GM19397 (cell line): Measurements from ENCODE around the gene GNA12.
"Not testable (repeated sequence)": the region's sequence is repeated elsewhere in the genome, so short reads cannot be mapped to it uniquely, and the experiment has no call there.

ENCODE experiments used
- ATAC-seq: cut with Tn5 transposase; IDR thresholded peaks from one replicate; pipeline ENCODE4 v1.9.1; 2021; ENCODE audit warnings: mild to moderate bottlenecking, moderate library complexity; ENCODE audit not compliant: unreplicated experiment

GNA12 gene

DNA sequence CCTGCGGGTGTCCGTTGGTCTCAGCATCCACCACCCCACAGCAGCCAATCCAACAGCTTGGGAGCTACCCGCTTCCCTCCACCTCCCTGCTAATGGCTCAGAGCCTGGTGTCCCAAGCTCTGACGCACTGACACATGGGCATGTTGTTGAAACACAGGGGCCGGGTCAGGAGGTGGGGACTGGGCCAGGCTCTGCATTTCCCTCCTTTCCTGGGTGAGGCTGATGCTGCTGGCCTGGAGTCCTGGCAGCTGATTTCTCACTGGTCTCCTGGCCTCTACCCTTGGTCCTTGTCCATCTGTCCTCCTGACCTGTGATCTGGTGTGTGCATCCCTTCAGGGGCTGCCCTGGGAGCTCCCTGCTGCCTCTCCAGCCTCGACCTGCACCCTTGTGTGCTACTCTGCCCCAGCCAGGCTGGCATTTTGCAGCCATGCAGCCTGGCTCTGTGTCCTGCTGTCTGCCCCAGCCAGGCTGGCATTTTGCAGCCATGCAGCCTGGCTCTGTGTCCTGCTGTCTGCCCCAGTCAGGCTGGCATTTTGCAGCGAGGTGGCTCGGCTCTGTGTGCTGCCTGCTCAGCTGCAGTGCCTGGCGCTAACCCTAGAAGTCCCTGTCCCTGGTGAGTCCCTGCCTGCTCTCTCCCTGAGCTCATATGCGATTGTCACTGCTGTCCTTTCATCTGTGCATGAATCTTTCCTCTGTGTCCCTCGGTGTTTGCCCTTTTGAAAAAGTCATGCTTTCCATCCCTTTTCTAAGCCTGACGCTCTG, 142.1 kb downstream of the GNA12 start:
- ATAC-seq, result no peak

DNA sequence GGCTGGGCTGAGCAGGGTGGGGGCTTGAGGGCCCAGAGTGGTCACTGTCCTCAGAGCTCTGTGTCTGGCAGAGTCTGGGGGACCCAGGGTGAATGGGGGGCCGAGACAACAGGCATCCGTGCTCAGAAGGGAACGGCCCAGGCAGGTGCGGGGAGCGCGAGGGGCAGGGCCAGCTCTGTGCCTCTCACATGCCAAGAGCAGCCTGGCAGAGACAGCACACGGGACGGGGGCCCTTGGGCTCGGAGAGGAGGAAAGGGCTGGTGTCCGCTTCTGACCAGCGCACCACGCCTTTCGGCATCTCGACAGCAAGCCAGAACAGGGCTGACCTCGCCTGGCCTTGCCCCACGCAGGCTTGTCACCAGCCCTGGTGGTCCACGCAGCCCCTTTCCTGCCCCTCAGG, 142.7 kb downstream of the GNA12 start:
- no peak for ATAC-seq

- no peak for ATAC-seq
These were observed 143.8 kb downstream of the GNA12 start for GRCh38 chr7:2700141-2700850.

DNA sequence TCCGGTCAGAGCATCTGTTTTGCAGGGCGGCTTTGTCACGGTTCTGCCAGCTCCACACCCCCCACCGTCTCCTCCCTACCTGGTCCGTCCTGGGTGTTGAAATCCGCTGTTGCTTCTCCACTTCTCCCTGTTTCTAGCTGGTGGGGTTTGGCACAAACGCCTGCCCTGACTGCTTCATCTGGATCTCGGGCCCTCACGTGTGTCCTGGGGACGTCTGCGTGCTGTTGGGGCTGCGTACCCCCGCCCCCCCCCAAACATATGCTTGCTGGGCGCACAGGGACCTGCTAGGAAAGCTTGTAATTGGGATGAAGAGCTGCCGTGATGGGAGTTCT, 144.9 kb downstream of the GNA12 start:
- ATAC-seq, result no peak

GRCh38 chr7:2698581-2699288, 145.4 kb downstream of the GNA12 start:
- ATAC-seq, result peak; percentile 92

GRCh38 chr7:2694122-2694436, 150.0 kb downstream of the GNA12 start:
- ATAC-seq, result not testable (repeated sequence)

DNA sequence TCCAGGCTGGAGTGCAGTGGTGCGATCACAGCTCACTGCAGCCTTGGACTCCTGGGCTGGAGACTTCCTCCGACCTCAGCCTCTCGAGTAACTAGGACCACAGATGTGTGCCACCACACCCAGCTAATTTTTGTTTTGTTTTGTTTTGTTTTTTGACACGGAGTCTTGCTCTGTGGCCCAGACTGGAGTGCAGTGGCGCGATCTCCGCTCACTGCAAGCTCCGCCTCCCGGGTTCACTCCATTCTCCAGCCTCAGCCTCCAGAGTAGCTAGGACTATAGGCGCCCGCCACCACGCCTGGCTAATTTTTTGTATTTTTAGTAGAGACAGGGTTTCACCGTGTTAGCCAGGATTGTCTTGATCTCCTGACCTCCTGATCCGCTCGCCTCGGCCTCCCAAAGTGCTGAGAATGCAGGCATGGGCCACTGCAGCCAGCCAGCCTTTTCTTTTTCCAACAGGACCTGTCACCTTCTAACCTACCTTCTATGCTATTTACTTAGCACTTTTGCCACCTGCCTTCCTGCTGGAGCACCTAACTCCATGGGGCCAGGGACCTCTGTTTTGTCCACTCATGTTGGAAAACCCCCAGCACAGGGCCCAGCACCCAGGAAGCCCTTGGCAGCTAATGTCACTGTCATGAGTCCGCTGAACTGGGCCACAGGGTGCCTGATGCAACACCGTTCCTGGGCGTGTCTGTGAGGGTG, 150.5 kb downstream of the GNA12 start:
- not testable (repeated sequence) for ATAC-seq

DNA sequence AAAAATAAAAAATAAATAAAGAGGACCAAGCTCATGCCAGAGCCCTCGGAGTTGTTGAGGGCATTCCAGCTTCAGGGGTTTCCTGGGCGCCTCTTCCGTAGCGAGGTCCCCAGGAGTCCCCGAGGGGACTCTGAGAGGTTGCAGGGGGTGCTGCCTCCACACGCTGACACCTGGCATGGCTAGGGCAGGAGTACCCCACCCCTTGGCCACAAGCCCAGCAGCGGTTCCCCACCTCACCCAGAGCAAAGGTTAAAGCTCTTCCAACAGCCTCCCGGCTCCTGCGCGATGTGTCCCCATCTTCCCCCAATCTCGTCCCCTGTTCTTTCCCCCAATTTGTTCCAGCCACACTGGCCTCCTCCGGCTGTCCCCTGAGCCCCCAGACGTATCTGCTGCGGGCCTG, 151.6 kb downstream of the GNA12 start:
- no peak for ATAC-seq

- not testable (repeated sequence) for ATAC-seq
These were observed 152.1 kb downstream of the GNA12 start for GRCh38 chr7:2691932-2692439.

- no peak for ATAC-seq
These were observed 152.9 kb downstream of the GNA12 start for GRCh38 chr7:2691011-2691707.

DNA sequence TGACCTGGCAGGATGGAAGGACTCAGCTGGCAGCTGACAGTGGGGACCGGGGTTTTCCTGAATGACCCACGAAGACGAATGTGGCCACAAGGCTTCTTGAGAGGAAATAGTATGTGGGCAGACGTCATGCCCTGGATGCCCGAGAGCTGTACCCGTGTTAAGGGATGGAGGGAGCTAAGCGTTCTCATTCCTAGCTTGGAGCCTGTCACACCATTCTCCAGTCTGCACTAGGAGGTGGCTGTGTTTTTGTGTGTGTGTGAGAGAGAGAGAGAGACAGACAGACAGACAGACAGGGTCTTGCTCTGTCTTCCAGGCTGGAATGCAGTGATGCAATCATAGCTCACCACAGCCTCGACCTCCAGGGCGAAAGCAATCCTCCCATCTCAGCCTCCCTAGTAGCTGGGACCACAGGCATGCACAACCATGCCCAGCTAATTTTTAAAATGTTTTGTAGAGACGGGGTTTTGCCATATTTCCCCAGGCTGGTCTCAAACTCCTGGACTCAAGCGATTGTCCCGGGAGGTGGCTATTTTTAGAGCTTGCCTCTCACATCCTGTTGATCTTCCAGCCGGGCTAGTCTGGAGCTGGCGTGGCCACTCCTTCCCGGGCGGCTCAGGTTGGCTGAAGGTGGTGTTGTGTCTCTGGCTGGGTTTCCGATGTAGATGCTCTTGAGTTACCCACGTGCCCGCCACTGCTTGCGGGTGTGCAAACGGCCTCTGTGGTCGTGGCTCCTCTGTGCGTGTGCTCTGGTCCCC, 154.0 kb downstream of the GNA12 start:
- no peak for ATAC-seq

DNA sequence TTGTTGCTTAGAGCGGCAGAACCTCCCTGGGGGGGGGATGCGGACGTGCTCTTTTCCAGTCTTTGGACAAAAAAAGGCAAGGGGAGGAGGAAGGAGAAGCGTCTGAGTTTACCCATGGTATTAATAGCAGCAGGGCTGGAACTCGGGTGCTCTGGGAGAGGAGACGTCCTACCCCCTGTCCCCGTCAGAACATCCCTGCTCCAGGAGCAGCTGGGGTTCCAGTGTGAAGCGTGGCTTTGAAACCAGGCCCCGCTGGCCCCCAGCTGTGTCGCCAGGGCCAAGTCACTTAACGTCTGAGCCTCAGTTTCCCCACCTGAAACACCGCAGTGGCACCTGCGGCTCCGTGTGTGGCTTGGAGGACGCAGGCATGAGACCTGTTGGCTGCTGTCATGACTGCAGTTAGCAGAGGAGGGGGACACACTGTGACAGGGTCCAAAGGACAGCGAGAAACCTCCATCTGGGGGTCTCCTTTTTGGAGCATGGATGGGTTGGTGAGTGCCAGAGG, 154.7 kb downstream of the GNA12 start:
- ATAC-seq, result no peak

DNA sequence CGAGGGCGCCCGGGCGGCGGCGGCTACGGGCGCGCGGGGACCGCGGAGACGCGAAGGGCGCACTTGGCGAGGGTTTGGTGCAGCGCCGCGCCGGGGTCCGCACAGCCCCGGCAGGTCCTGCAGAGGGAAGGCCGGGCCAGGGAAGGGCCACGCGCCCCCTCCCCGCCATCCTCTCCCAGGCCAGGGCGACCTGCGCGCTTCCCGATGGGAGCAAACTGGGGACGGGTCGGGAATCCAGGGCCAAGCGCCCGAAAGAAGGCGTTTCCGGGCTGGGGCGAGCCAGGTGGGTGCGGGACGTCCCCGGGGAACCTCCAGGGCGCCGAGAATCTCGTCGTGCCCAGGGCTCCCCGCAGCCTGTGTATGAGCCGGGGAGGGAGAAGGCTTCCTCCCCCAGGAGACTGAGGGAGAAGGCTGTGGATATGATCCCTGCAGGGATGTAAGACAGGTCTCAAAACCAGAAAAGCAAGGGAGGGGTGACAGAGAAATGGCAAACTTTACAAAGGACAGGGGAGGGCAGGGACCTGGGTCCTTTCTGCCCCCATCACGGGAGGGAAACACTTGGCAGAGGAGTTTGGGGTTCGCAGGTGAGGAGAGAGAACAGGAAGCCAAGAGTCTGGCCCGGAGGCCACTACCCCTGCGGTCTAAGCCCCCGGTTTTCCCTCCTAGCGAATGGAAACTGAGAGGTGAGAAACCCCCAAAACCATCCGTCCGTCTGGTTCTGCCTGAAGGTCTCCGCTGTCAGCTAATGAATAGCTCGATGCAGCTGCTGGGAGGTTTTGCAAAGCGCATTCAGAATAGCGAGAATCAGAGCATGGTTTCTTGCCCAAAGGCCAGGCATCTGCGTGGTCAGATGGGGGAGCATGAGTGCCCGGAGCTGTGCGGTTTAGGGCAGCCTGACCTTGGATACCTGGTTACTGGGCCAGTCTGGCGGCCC, 155.4 kb downstream of the GNA12 start:
- peak; percentile 69 for ATAC-seq

- ATAC-seq, result no peak
These were observed 156.2 kb downstream of the GNA12 start, which contains the start of gene AMZ1 for GRCh38 chr7:2687881-2688318. TSS of gene AMZ1 (plus strand) at chr7:2688202. CDS start at chr7:2700452, 12,250 bp downstream.

DNA sequence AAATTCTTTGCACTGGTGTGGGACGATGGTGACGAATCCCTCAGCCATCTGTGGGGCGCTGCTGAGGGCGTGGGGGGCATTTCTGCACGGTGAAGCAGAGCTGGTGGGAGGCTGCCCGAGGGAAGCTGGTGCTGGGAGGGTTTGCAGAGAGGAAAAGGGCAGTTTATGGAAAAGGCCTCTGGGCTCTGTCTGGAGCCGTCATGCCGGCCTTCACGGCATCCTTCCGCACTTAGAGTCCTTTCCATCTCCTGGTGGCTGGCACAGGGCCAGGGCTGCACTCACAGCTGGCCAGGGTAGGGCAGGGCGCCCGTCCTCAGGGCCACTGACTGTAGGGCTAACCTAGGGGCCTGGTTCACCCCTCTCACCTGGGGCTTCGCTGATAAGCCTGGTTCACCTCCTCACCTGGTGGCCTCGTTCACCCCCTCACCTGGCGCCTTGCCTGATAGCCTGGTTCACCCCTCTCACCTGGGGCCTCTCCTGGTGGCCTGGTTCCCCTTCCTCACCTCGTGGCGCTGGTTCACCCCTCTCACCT, 156.7 kb downstream of the GNA12 start:
- no peak for ATAC-seq

DNA sequence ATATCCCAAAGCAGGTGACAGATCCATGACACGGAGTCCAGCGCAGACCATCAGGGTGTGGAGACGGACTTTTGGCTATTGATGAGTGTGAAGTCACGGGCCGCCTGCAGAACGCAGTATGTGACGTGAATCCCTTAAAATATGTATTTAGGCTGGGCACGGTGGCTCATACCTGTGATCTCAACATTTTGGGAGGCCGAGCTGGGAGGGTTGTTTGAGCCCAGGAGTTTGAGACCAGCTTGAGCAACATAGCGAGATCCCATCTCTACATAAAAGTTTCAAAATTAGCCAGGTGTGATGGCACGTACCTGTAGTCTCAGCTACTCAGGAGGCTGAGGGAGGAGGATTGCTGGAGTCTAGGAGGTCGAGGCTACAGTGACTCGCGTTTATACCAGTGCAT, 158.0 kb downstream of the GNA12 start:
- no peak for ATAC-seq

- no peak for ATAC-seq
These were observed 159.6 kb downstream of the GNA12 start for GRCh38 chr7:2684501-2684900.
